Caco-2 (cell line): Measurements from ENCODE around the gene DSG2. TPM values are rescaled to one million over a fixed set of nuclear protein-coding genes. Genes with fewer than 3 reads are reported as not detected.
A peak's percentile ranks its signal among the peaks of the same experiment; 100 is the strongest.

Experiments
- BruUV-seq: library from RNA; stranded (reverse); fragments of 400-500 nt; replicated peaks from 2 replicates; lab custom pipeline; 2021; lab: Mats Ljungman, UMichigan
- CTCF ChIA-PET: fragments of 300-600 bp; sonication (Branson Sonifier 250); formaldehyde crosslinking; loops from one replicate; lab custom pipeline; 2022; ENCODE audit warnings: antibody characterized with exemption; lab: Charles Lee
- POLR2A ChIA-PET: fragments of 300-600 bp; sonication (Branson Sonifier 250); formaldehyde crosslinking; loops from one replicate; lab custom pipeline; 2022; ENCODE audit warnings: antibody characterized with exemption; lab: Charles Lee
- DNase-seq, 2 experiments: peaks; one replicate each; pipeline versions ENCODE4 v3.0.0 to v3.0.0-alpha.2; 2020 to 2022
- H3K27me3 ChIP-seq: replicated peaks from 2 replicates; pipeline ENCODE4 v1.6.0; 2011; ENCODE audit warnings: low read length; ENCODE audit not compliant: control insufficient read depth, insufficient read depth
- H3K36me3 ChIP-seq: 2 replicates; pipeline ENCODE4 v1.5.1; 2011; ENCODE audit warnings: low read length; ENCODE audit not compliant: control insufficient read depth, insufficient read depth
- H3K4me1 ChIP-seq: fragments of 250-450 bp; sonication (Bioruptor Pico); 2 replicates; pipeline ENCODE4 v1.5.1; 2020; ENCODE audit warnings: mild to moderate bottlenecking
- H3K4me3 ChIP-seq: 2 replicates; pipeline ENCODE4 v1.5.1; 2011; ENCODE audit warnings: low read depth, mild to moderate bottlenecking, control low read depth, low read length
- H3K9me3 ChIP-seq: fragments of 250-450 bp; sonication (Bioruptor Pico); 2 replicates; pipeline ENCODE4 v1.5.1; 2020; ENCODE audit warnings: mild to moderate bottlenecking, moderate library complexity
- H3K27ac Mint-ChIP-seq: one replicate; pipeline ENCODE4 v1.8.0; 2022; ENCODE audit warnings: mixed read lengths; ENCODE audit not compliant: unreplicated experiment
- H3K27me3 Mint-ChIP-seq: one replicate; pipeline ENCODE4 v1.8.0; 2022; ENCODE audit warnings: mixed read lengths; ENCODE audit not compliant: insufficient read depth, unreplicated experiment
- H3K36me3 Mint-ChIP-seq: one replicate; pipeline ENCODE4 v1.8.0; 2022; ENCODE audit warnings: mild to moderate bottlenecking, mixed read lengths; ENCODE audit not compliant: insufficient read depth, unreplicated experiment
- H3K4me1 Mint-ChIP-seq: one replicate; pipeline ENCODE4 v1.8.0; 2022; ENCODE audit warnings: low read depth, mixed read lengths; ENCODE audit not compliant: unreplicated experiment
- H3K4me3 Mint-ChIP-seq: one replicate; pipeline ENCODE4 v1.8.0; 2022; ENCODE audit warnings: mild to moderate bottlenecking, moderate library complexity, mixed read lengths; ENCODE audit not compliant: unreplicated experiment
- H3K9me3 Mint-ChIP-seq: one replicate; pipeline ENCODE4 v1.8.0; 2022; ENCODE audit warnings: mixed read lengths; ENCODE audit not compliant: unreplicated experiment
- CTCF ChIP-seq, 2 experiments: fragments of 200-600 bp in 1 of 2; IDR thresholded peaks; 1 replicate in 1 of 2; 2 replicates in 1 of 2; pipeline versions ENCODE4 v1.5.1 to v1.8.0; 2011 to 2022; ENCODE audit warnings: antibody characterized with exemption in 1 of 2, control low read depth in 1 of 2, inconsistent platforms in 1 of 2, low read depth in 1 of 2, low read length in 1 of 2, mild to moderate bottlenecking in 1 of 2, moderate library complexity in 1 of 2; ENCODE audit not compliant: insufficient read depth in 1 of 2, severe bottlenecking in 1 of 2, unreplicated experiment in 1 of 2
- intact Hi-C: fragments of 100-400 bp; cut with micrococcal nuclease; formaldehyde crosslinking; loops from one replicate; pipeline ENCODE4 v1.10.0; 2022; ENCODE audit not compliant: unreplicated experiment
- total RNA-seq: library from RNA; stranded (reverse); gene quantifications from 2 replicates; pipeline ENCODE4 v1.2.3, GENCODE V29; 2022

DSG2 gene
- total RNA-seq, 1 experiment from 2014 or later, result 32.1 TPM

- Histone ChIP-seq H3K4me1 (peaks cover 57% of the 10 kb centered on the region), H3K9me3 (no peaks in the 10 kb centered on the region), H3K27me3 (no peaks in the 10 kb centered on the region), H3K36me3 (no peaks in the 10 kb centered on the region; the same call in 1 of the 2 replicates), H3K4me3 (no peak overlapping the region)
- ChIA-PET POLR2A (no interaction called here), CTCF (no interaction called here)
- peak overlapping the region; percentile 79 for H3K27ac Mint-ChIP-seq
- intact Hi-C loops, result loop anchor here (1.0 to 5.0 kb wide), 4 partner anchors 30 to 506 kb away; partner anchors contain the start of gene RNF138
- no peaks in the 10 kb centered on the region for H3K27me3 Mint-ChIP-seq
- H3K36me3 Mint-ChIP-seq, result peaks cover 20% of the 10 kb centered on the region
- H3K9me3 Mint-ChIP-seq, result peaks cover 16% of the 10 kb centered on the region
- BruUV-seq, result no TSS peak
- TF ChIP-seq CTCF (IDR thresholded peaks at IDR 0.05; ENCODE audit: insufficient read depth in 1 of 2, low read depth in 1 of 2, low read length in 1 of 2, severe bottlenecking in 1 of 2, unreplicated experiment in 1 of 2), result no peak
- DNase-seq, result no peak
- H3K4me3 Mint-ChIP-seq, result no peak overlapping the region
- peaks cover 27% of the 10 kb centered on the region for H3K4me1 Mint-ChIP-seq
Observed at GRCh38 chr18:31585991-31586390, 88.0 kb downstream of the DSG2 start.

- H3K27me3 ChIP-seq, result no peaks in the 10 kb centered on the region
- no peaks in the 10 kb centered on the region; the same call in 1 of the 2 replicates for H3K36me3 ChIP-seq
- CTCF ChIA-PET, result no interaction called here
- DNase-seq, result peak; percentile 53 to 63
- H3K9me3 ChIP-seq, result no peaks in the 10 kb centered on the region
- BruUV-seq, result no TSS peak
- no peak for TF ChIP-seq CTCF (IDR thresholded peaks at IDR 0.05; ENCODE audit: insufficient read depth in 1 of 2, low read depth in 1 of 2, low read length in 1 of 2, severe bottlenecking in 1 of 2, unreplicated experiment in 1 of 2)
- peaks cover 27% of the 10 kb centered on the region for H3K4me1 Mint-ChIP-seq
- H3K4me3 Mint-ChIP-seq, result no peak overlapping the region
- intact Hi-C loops, result loop anchor here (1.0 to 5.0 kb wide), 6 partner anchors 25 to 506 kb away; partner anchors contain the start of gene RNF138
- POLR2A ChIA-PET, result no interaction called here
- peaks cover 56% of the 10 kb centered on the region for H3K4me1 ChIP-seq
- H3K27me3 Mint-ChIP-seq, result no peaks in the 10 kb centered on the region
- H3K9me3 Mint-ChIP-seq, result peaks cover 16% of the 10 kb centered on the region
- H3K4me3 ChIP-seq, result no peak overlapping the region
- H3K27ac Mint-ChIP-seq, result peak overlapping the region; percentile 79
- H3K36me3 Mint-ChIP-seq, result peaks cover 21% of the 10 kb centered on the region
Observed at GRCh38 chr18:31586616-31587015, 88.6 kb downstream of the DSG2 start.

GRCh38 chr18:31587529-31587928 lies 89.6 kb downstream of the DSG2 start:
- Mint-ChIP-seq H3K4me1 (peaks cover 27% of the 10 kb centered on the region), H3K27me3 (no peaks in the 10 kb centered on the region), H3K9me3 (peaks cover 16% of the 10 kb centered on the region), H3K4me3 (peak overlapping the region; percentile 49), H3K36me3 (peaks cover 21% of the 10 kb centered on the region), H3K27ac (peak overlapping the region; percentile 79)
- no TSS peak for BruUV-seq
- intact Hi-C loops, result loop anchor here (1.0 to 5.0 kb wide), 5 partner anchors 24 to 505 kb away; partner anchors contain the start of gene RNF138
- Histone ChIP-seq H3K4me1 (peaks cover 51% of the 10 kb centered on the region), H3K27me3 (no peaks in the 10 kb centered on the region), H3K4me3 (no peak overlapping the region), H3K9me3 (no peaks in the 10 kb centered on the region), H3K36me3 (no peaks in the 10 kb centered on the region; the same call in 1 of the 2 replicates)
- ChIA-PET CTCF (interaction anchor here (0.7 to 0.9 kb wide), 2 partner anchors 22 to 30 kb away, joined by 3 read pairs; no protein-coding TSS in a partner anchor), POLR2A (interaction anchor here (1.1 kb wide), 1 partner anchor 75 kb away, joined by 3 read pairs; no protein-coding TSS in a partner anchor)
- no peak for TF ChIP-seq CTCF (IDR thresholded peaks at IDR 0.05; ENCODE audit: insufficient read depth in 1 of 2, low read depth in 1 of 2, low read length in 1 of 2, severe bottlenecking in 1 of 2, unreplicated experiment in 1 of 2)
- peak; percentile 66 to 73 for DNase-seq
